Retinal pigment epithelial cell (primary cell): Measurements from ENCODE around the gene BACH1.
"Not testable (repeated sequence)": the region's sequence is repeated elsewhere in the genome, so short reads cannot be mapped to it uniquely, and the experiment has no call there.

Experiments used
- DNase-seq: peaks from one replicate; pipeline ENCODE4 v3.0.0-alpha.2; 2010; ENCODE audit warnings: low read depth
- H3K4me3 ChIP-seq: 2 replicates; pipeline ENCODE4 v1.5.1; 2011; ENCODE audit warnings: mild to moderate bottlenecking, low read length, control low read depth, moderate library complexity
- TF ChIP-seq, protein P1 (sequence below): conservative IDR thresholded peaks from 2 replicates; pipeline ENCODE4 v1.5.1; 2011; ENCODE audit warnings: low read depth, low read length, control low read depth, inconsistent platforms

The BACH1 gene

GRCh38 chr21:29271927-29272333 lies 26.8 kb upstream of the BACH1 start:
- H3K4me3 ChIP-seq = no peak overlapping the region
- no peak for DNase-seq

GRCh38 chr21:29277442-29277841 lies 21.3 kb upstream of the BACH1 start:
- no peak overlapping the region for H3K4me3 ChIP-seq
- no peak for DNase-seq
- TF ChIP-seq, protein P1, sequence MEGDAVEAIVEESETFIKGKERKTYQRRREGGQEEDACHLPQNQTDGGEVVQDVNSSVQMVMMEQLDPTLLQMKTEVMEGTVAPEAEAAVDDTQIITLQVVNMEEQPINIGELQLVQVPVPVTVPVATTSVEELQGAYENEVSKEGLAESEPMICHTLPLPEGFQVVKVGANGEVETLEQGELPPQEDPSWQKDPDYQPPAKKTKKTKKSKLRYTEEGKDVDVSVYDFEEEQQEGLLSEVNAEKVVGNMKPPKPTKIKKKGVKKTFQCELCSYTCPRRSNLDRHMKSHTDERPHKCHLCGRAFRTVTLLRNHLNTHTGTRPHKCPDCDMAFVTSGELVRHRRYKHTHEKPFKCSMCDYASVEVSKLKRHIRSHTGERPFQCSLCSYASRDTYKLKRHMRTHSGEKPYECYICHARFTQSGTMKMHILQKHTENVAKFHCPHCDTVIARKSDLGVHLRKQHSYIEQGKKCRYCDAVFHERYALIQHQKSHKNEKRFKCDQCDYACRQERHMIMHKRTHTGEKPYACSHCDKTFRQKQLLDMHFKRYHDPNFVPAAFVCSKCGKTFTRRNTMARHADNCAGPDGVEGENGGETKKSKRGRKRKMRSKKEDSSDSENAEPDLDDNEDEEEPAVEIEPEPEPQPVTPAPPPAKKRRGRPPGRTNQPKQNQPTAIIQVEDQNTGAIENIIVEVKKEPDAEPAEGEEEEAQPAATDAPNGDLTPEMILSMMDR = no peak

More at GRCh38 chr21:29271927-29272333, 26.8 kb upstream of the BACH1 start:
- TF ChIP-seq, protein P1 = no peak

DNA sequence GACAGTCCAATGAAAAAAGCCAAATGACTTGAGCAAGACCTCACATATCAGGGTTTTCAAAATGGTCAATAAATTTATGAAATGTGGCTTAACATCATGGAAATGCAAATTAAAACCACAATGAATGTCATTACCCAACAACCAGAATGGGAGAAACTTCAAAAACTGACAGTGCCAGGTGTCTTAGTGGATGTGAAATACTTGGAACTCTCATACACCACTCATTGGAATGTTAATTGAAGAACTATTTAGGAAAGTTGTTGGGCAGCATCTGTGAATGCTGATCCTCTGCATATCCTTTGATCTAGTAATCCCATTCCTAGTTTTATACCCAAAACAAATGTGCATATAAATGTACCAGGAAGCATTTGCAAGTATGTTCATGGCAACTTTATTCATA lies 19.2 kb upstream of the BACH1 start:
- no peak for DNase-seq
- no peak overlapping the region for H3K4me3 ChIP-seq
- TF ChIP-seq, protein P1 = no peak

GRCh38 chr21:29281801-29282200 lies 16.9 kb upstream of the BACH1 start:
- not testable (repeated sequence) for H3K4me3 ChIP-seq, DNase-seq

GRCh38 chr21:29287383-29287782 lies 11.3 kb upstream of the BACH1 start:
- TF ChIP-seq, protein P1 = no peak
- no peak overlapping the region for H3K4me3 ChIP-seq
- no peak for DNase-seq

DNA sequence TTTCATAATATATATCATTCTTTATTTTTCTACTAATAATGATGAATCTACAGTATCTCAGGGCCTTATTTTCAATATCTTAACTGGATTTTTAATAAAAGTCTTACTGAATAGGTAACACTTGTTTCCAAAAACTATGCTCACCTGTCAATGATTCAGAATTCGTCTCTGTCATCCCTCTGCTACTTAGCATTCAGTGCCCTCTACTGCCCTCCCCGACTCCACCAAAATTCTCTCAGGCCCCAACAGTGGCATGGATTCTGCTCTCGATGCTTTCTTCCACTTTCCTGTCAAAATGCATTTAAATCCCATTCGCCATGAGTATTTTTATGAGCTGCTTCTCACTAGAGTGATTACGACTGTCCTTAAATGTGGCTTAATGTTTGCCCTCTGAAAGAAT lies 10.5 kb upstream of the BACH1 start:
- no peak for DNase-seq
- H3K4me3 ChIP-seq = no peak overlapping the region
- TF ChIP-seq, protein P1 = no peak

DNA sequence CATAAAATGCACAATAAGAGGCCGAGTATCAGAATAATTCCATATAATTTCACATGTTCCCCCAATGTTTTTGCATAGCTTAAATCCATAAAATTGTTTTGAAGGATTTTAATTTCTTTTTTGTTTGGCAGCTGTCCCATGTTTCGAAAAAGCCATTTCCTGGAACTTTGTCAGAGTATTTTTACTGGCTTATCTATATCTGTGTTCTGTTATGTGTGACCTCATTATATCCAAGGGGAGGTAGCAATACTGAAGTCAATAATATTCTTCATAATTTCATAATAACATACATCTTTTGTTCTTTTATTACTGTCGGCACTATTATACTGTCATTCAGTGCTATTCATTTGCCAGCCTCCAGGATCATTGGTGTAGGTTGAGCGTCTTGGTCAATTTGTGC lies 9.4 kb upstream of the BACH1 start:
- TF ChIP-seq, protein P1 = no peak
- DNase-seq = no peak
- no peak overlapping the region for H3K4me3 ChIP-seq

DNA sequence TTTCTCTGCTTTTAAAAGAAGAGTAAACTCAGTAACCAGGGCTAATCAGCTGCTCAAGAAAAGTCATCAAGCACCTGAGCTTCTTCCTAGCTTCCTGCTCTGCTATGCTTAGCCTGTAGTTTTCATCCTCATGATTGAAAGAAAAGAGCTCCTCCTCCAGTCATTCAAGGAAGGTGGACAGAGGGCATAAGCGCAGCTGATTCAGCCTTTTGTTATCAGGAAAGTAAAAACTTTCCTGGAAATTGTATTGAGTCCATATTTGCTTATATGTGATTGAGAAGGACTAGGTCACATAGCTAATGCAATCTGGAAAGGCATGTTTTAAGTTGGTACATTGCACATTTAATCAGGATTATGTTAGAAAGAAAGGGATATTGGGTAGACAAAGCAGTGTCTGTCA lies 8.5 kb upstream of the BACH1 start:
- H3K4me3 ChIP-seq = no peak overlapping the region
- TF ChIP-seq, protein P1 = no peak
- DNase-seq = no peak
